H9 (cell line): Measurements from ENCODE around the gene PTPMT1. TPM values are rescaled to one million over a fixed set of nuclear protein-coding genes. Genes with fewer than 3 reads are reported as not detected.

Experiments used
- DNase-seq: peaks from one replicate; pipeline ENCODE4 v3.0.0-alpha.2; 2017
- H2AFZ ChIP-seq: one replicate; pipeline ENCODE4 v1.6.1; 2013; ENCODE audit warnings: mild to moderate bottlenecking, low read length, control low read depth, moderate library complexity
- H2AK5ac ChIP-seq: 2 replicates; pipeline ENCODE4 v1.6.1; 2013; ENCODE audit warnings: low read length, control low read depth, mixed read lengths; ENCODE audit not compliant: insufficient read length
- H2BK120ac ChIP-seq: one replicate; pipeline ENCODE4 v1.6.1; 2013; ENCODE audit warnings: low read depth, mild to moderate bottlenecking, low read length, control low read depth, inconsistent platforms; ENCODE audit not compliant: poor library complexity, severe bottlenecking
- H2BK12ac ChIP-seq: 2 replicates; pipeline ENCODE4 v1.6.1; 2013; ENCODE audit warnings: low read length, control low read depth, mixed read lengths, low read depth; ENCODE audit not compliant: insufficient read length
- H2BK15ac ChIP-seq: 2 replicates; pipeline ENCODE4 v1.6.1; 2013; ENCODE audit warnings: low read depth, low read length, control low read depth
- H2BK20ac ChIP-seq: one replicate; pipeline ENCODE4 v1.6.1; 2013; ENCODE audit warnings: low read depth, mild to moderate bottlenecking, low read length, control low read depth, inconsistent platforms; ENCODE audit not compliant: poor library complexity, severe bottlenecking
- H2BK5ac ChIP-seq: 2 replicates; pipeline ENCODE4 v1.6.1; 2013; ENCODE audit warnings: low read length, control low read depth, mixed read lengths; ENCODE audit not compliant: insufficient read length
- H3K14ac ChIP-seq: 2 replicates; pipeline ENCODE4 v1.6.1; 2013; ENCODE audit warnings: low read length, control low read depth; ENCODE audit not compliant: insufficient read depth
- H3K18ac ChIP-seq: 2 replicates; pipeline ENCODE4 v1.6.1; 2013; ENCODE audit warnings: low read depth, mild to moderate bottlenecking, mixed read lengths, low read length, control low read depth; ENCODE audit not compliant: insufficient read length
- H3K23ac ChIP-seq: 2 replicates; pipeline ENCODE4 v1.6.1; 2013; ENCODE audit warnings: low read length, control low read depth, mixed read lengths, low read depth; ENCODE audit not compliant: insufficient read length
- H3K23me2 ChIP-seq: 2 replicates; pipeline ENCODE4 v1.6.1; 2013; ENCODE audit warnings: low read depth, mild to moderate bottlenecking, mixed read lengths, low read length, control low read depth; ENCODE audit not compliant: insufficient read length, poor library complexity, severe bottlenecking
- H3K27ac ChIP-seq: 2 replicates; pipeline ENCODE4 v1.5.1; 2013; ENCODE audit warnings: low read length, control low read depth, mixed read lengths, low read depth; ENCODE audit not compliant: insufficient read length
- H3K27me3 ChIP-seq: 2 replicates; pipeline ENCODE4 v1.6.1; 2013; ENCODE audit warnings: low read length, control low read depth, inconsistent platforms; ENCODE audit not compliant: insufficient read depth
- H3K4ac ChIP-seq: 2 replicates; pipeline ENCODE4 v1.6.1; 2013; ENCODE audit warnings: low read depth, mild to moderate bottlenecking, control low read depth, inconsistent platforms, low read length, moderate library complexity
- H3K4me1 ChIP-seq: 2 replicates; pipeline ENCODE4 v1.6.1; 2013; ENCODE audit warnings: low read length, control low read depth, inconsistent platforms; ENCODE audit not compliant: insufficient read depth
- H3K4me2 ChIP-seq: 2 replicates; pipeline ENCODE4 v1.6.1; 2013; ENCODE audit warnings: low read length, control low read depth, mixed read lengths; ENCODE audit not compliant: insufficient read length, insufficient read depth
- H3K56ac ChIP-seq: 2 replicates; pipeline ENCODE4 v1.6.1; 2013; ENCODE audit warnings: low read depth, mild to moderate bottlenecking, mixed read lengths, low read length, control low read depth; ENCODE audit not compliant: insufficient read length
- H3K79me1 ChIP-seq: 2 replicates; pipeline ENCODE4 v1.6.1; 2013; ENCODE audit warnings: low read depth, mild to moderate bottlenecking, moderate library complexity, low read length, control low read depth, inconsistent platforms; ENCODE audit not compliant: insufficient read depth, poor library complexity, severe bottlenecking
- H3K79me2 ChIP-seq: 2 replicates; pipeline ENCODE4 v1.6.1; 2013; ENCODE audit warnings: low read length, control low read depth, inconsistent platforms; ENCODE audit not compliant: insufficient read depth
- H3K9ac ChIP-seq: 2 replicates; pipeline ENCODE4 v1.6.1; 2013; ENCODE audit warnings: low read length, control low read depth, mixed read lengths; ENCODE audit not compliant: insufficient read length; ENCODE audit errors: extremely low read depth
- H3K9me3 ChIP-seq: one replicate; pipeline ENCODE4 v1.6.1; 2013; ENCODE audit warnings: low read depth, low read length, inconsistent platforms; ENCODE audit not compliant: control insufficient read depth
- H3T11ph ChIP-seq: one replicate; pipeline ENCODE4 v1.6.1; 2013; ENCODE audit warnings: mild to moderate bottlenecking, low read length, control low read depth, inconsistent platforms
- H4K20me1 ChIP-seq: one replicate; pipeline ENCODE4 v1.6.1; 2013; ENCODE audit not compliant: control insufficient read depth, insufficient read length, insufficient read depth
- H4K5ac ChIP-seq: 2 replicates; pipeline ENCODE4 v1.6.1; 2013; ENCODE audit warnings: low read depth, mild to moderate bottlenecking, mixed read lengths, low read length, control low read depth; ENCODE audit not compliant: insufficient read length
- H4K8ac ChIP-seq: replicated peaks from 2 replicates; pipeline ENCODE4 v1.6.1; 2013; ENCODE audit warnings: low read length, control low read depth, mixed read lengths, low read depth; ENCODE audit not compliant: insufficient read length
- H4K91ac ChIP-seq: 2 replicates; pipeline ENCODE4 v1.6.1; 2013; ENCODE audit warnings: low read depth, mild to moderate bottlenecking, moderate library complexity, mixed read lengths, low read length, control low read depth; ENCODE audit not compliant: insufficient read length
- H3K27ac Mint-ChIP-seq, 3 experiments: 2 replicates in 2 of 3; 3 replicates in 1 of 3; pipeline ENCODE4 v1.8.0; 2020 to 2021; ENCODE audit warnings: mixed read lengths in 3 of 3, mild to moderate bottlenecking in 1 of 3, moderate library complexity in 1 of 3
- H3K27me3 Mint-ChIP-seq: 2 replicates; pipeline ENCODE4 v1.8.0; 2021; ENCODE audit warnings: low read depth, mild to moderate bottlenecking, moderate library complexity, mixed read lengths
- H3K36me3 Mint-ChIP-seq, 3 experiments: 2 replicates in 2 of 3; 3 replicates in 1 of 3; pipeline ENCODE4 v1.8.0; 2020 to 2021; ENCODE audit warnings: low read depth in 3 of 3, mixed read lengths in 3 of 3; ENCODE audit not compliant: insufficient read depth in 1 of 3
- H3K4me1 Mint-ChIP-seq, 2 experiments: 2 replicates each; pipeline ENCODE4 v1.8.0; 2020; ENCODE audit warnings: mixed read lengths in 2 of 2
- H3K4me3 Mint-ChIP-seq, 2 experiments: 2 replicates in 1 of 2; 3 replicates in 1 of 2; pipeline ENCODE4 v1.8.0; 2020 to 2021; ENCODE audit warnings: mild to moderate bottlenecking in 2 of 2, mixed read lengths in 2 of 2, moderate library complexity in 1 of 2
- H3K9me3 Mint-ChIP-seq, 2 experiments: 2 replicates in 1 of 2; 3 replicates in 1 of 2; pipeline ENCODE4 v1.8.0; 2020; ENCODE audit warnings: mild to moderate bottlenecking in 2 of 2, mixed read lengths in 2 of 2, moderate library complexity in 1 of 2
- WGBS: extraction: QIAGEN DNeasy Blood & Tissue Kit; methylation state at CpG from one replicate; pipeline ENCODE4 v1.1.7; 2013; ENCODE audit warnings: missing lambda C conversion rate, low lambda C conversion rate, mixed read lengths; ENCODE audit not compliant: insufficient read length; ENCODE audit errors: extremely low coverage; 5-methylcytosine and 5-hydroxymethylcytosine counted together
- total RNA-seq: library from RNA; stranded (reverse); gene quantifications from 2 replicates; pipeline ENCODE4 v1.2.1, GENCODE V29; 2021
- TF ChIP-seq, protein P1 (sequence below): fragments of 200-600 bp; sonication (generic); conservative IDR thresholded peaks from 3 replicates; pipeline ENCODE4 v1.8.0; 2021; ENCODE audit warnings: antibody characterized with exemption, mild to moderate bottlenecking

The PTPMT1 gene
- total RNA-seq, 1 experiment from 2014 or later, result 72.9 TPM

DNA sequence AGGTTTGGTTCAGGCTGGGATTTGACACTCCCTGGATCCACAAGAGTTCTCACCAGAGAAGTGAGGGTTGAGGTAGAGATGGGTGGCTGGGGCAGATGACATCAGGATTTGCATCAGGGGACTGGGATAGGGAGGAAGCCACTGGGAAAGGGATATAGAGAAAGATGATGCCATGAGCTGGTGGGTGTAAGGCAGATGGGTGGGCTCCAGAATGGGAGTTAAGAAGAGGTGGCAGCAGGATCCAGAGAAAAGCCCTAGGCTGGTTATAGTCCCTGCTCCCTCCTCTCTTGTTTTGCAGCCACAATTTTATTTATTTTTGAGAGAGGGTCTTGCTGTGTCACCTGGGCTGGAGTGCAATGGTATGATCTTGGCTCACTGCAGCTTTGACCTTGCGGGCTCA, 30.6 kb downstream of the PTPMT1 start:
- H2AFZ ChIP-seq, result no peak overlapping the region
- H3K9me3 Mint-ChIP-seq, result no peaks in the 10 kb centered on the region
- H4K91ac ChIP-seq, result no peak overlapping the region
- H3K9me3 ChIP-seq, result no peaks in the 10 kb centered on the region
- no CpG with 5 or more reads among the region's 1 CpG for WGBS
- H3K4ac ChIP-seq, result no peak overlapping the region
- H3K27me3 ChIP-seq, result peaks cover 10% of the 10 kb centered on the region; the same call in 1 of the 2 replicates
- H4K5ac ChIP-seq, result no peak overlapping the region
- H3K18ac ChIP-seq, result no peak overlapping the region
- TF ChIP-seq, protein P1, sequence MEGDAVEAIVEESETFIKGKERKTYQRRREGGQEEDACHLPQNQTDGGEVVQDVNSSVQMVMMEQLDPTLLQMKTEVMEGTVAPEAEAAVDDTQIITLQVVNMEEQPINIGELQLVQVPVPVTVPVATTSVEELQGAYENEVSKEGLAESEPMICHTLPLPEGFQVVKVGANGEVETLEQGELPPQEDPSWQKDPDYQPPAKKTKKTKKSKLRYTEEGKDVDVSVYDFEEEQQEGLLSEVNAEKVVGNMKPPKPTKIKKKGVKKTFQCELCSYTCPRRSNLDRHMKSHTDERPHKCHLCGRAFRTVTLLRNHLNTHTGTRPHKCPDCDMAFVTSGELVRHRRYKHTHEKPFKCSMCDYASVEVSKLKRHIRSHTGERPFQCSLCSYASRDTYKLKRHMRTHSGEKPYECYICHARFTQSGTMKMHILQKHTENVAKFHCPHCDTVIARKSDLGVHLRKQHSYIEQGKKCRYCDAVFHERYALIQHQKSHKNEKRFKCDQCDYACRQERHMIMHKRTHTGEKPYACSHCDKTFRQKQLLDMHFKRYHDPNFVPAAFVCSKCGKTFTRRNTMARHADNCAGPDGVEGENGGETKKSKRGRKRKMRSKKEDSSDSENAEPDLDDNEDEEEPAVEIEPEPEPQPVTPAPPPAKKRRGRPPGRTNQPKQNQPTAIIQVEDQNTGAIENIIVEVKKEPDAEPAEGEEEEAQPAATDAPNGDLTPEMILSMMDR, result no peak
- H3K27ac Mint-ChIP-seq, result no peak overlapping the region
- H2BK12ac ChIP-seq, result no peak overlapping the region
- no peaks in the 10 kb centered on the region for H4K20me1 ChIP-seq
- H3T11ph ChIP-seq, result no peak overlapping the region
- no peak overlapping the region; a peak in 1 of 5 replicates for H3K4me3 Mint-ChIP-seq
- H2AK5ac ChIP-seq, result no peak overlapping the region
- H3K23me2 ChIP-seq, result peaks cover 13% of the 10 kb centered on the region
- no peak overlapping the region for H3K27ac ChIP-seq
- no peak overlapping the region for H3K9ac ChIP-seq
- no peak overlapping the region for H2BK5ac ChIP-seq
- no peaks in the 10 kb centered on the region; a peak in 1 of 7 replicates for H3K36me3 Mint-ChIP-seq
- no peak for DNase-seq
- H2BK120ac ChIP-seq, result no peak overlapping the region
- H3K4me2 ChIP-seq, result no peak overlapping the region
- H3K14ac ChIP-seq, result no peak overlapping the region
- no peak overlapping the region for H4K8ac ChIP-seq
- no peak overlapping the region for H2BK20ac ChIP-seq
- peaks cover 41% of the 10 kb centered on the region for H3K27me3 Mint-ChIP-seq
- no peaks in the 10 kb centered on the region for H3K79me1 ChIP-seq
- no peak overlapping the region for H2BK15ac ChIP-seq
- no peaks in the 10 kb centered on the region for H3K79me2 ChIP-seq
- H3K4me1 ChIP-seq, result no peaks in the 10 kb centered on the region
- H3K56ac ChIP-seq, result no peak overlapping the region
- no peak overlapping the region for H3K23ac ChIP-seq
- H3K4me1 Mint-ChIP-seq, result peaks cover 27 to 35% of the 10 kb centered on the region in 2 experiments
